ENCODE measurements around the gene NUDT16L1. TPM values are rescaled to one million over a fixed set of nuclear protein-coding genes. Genes with fewer than 3 reads are reported as not detected.
A peak's percentile ranks its signal among the peaks of the same experiment; 100 is the strongest.

The NUDT16L1 gene
- total and polyA plus RNA-seq, 2 of the 8 experiments (the other 6 are each of a cell fraction or from before 2014, with no cell fraction given) = 34.8 to 77.3 TPM

GRCh38 chr16:4677994-4678393, 15.4 kb upstream of the NUDT16L1 start:
- no peak overlapping the region for H4K91ac ChIP-seq (replicated peaks; ENCODE audit: insufficient read length, low read length)
- H3K27me3 ChIP-seq (replicated peaks in 1 of 4; ENCODE audit: control insufficient read depth in 3 of 4, extremely low read depth in 1 of 4, insufficient read depth in 3 of 4, low read length in 3 of 4) = no peaks in the 10 kb centered on the region
- H3K14ac ChIP-seq (ENCODE audit: insufficient read length) = no peak overlapping the region
- H2AFZ ChIP-seq (ENCODE audit: low read length) = no peak overlapping the region
- no peak overlapping the region for H3K4me3 ChIP-seq (ENCODE audit: extremely low read depth in 1 of 4, insufficient read depth in 2 of 4, low read depth in 3 of 4, low read length in 4 of 4)
- peak overlapping the region; percentile 57; the same call in 1 of the 2 replicates for H4K8ac ChIP-seq (ENCODE audit: extremely low read depth, insufficient read depth, low read length)
- WGBS, 2 experiments (ENCODE audit: extremely low coverage in 1 of 2, insufficient coverage in 1 of 2, insufficient read length in 1 of 2, insufficient replicate concordance in 2 of 2, low coverage in 1 of 2, low lambda C conversion rate in 2 of 2, missing lambda C conversion rate in 1 of 2) = 97% methylated on average over 9 of the region's 9 CpGs; no CpG with 5 or more reads in 1 of the 2 experiments
- no peak overlapping the region for H2BK12ac ChIP-seq (ENCODE audit: low read depth, low read length)
- no peak overlapping the region for H3K4ac ChIP-seq (replicated peaks; ENCODE audit: insufficient read length, low read depth, low read length)
- H3K4me1 ChIP-seq (replicated peaks in 1 of 4; ENCODE audit: control insufficient read depth in 3 of 4, insufficient read depth in 4 of 4, low read length in 3 of 4) = peaks cover 0 to 3% (median under 1%) of the 10 kb centered on the region in 4 experiments; a peak in 3 of 7 replicates
- H4K20me1 ChIP-seq (replicated peaks in 1 of 2; ENCODE audit: control insufficient read depth in 1 of 2, insufficient read depth in 2 of 2, low read length in 2 of 2) = peaks cover 3 to 12% of the 10 kb centered on the region in 2 experiments
- no peak overlapping the region for H2AK5ac ChIP-seq (ENCODE audit: low read depth, low read length)
- DNase-seq (ENCODE audit: low read depth in 1 of 2, low spot score in 2 of 2) = no peak
- peaks cover 0 to 15% (median 5%) of the 10 kb centered on the region in 4 experiments; a peak in 5 of 8 replicates for H3K36me3 ChIP-seq (ENCODE audit: control insufficient read depth in 2 of 4, insufficient read depth in 4 of 4, low read length in 3 of 4)
- H3K18ac ChIP-seq (ENCODE audit: extremely low read depth, low read length) = no peak overlapping the region
- H3K27ac ChIP-seq (ENCODE audit: low read depth, low read length) = no peak overlapping the region
- H3K56ac ChIP-seq (replicated peaks; ENCODE audit: insufficient read length, low read depth, low read length) = no peak overlapping the region
- POLR2A ChIA-PET (ENCODE audit: partially characterized antibody) = interaction anchor here (1.3 kb wide), 1 partner anchor 18 kb away, joined by 4 read pairs; no protein-coding TSS in a partner anchor
- H2BK20ac ChIP-seq (ENCODE audit: low read length) = no peak overlapping the region
- no peaks in the 10 kb centered on the region for H3K23me2 ChIP-seq (ENCODE audit: low read depth, low read length)
- no peak overlapping the region for H3K23ac ChIP-seq (ENCODE audit: insufficient read length)
- FAIRE-seq = no peak
- no peak overlapping the region for H2BK15ac ChIP-seq (ENCODE audit: low read length)
- H3K4me2 ChIP-seq (ENCODE audit: insufficient read depth in 1 of 2, low read depth in 2 of 2, low read length in 2 of 2) = no peak overlapping the region
- no peaks in the 10 kb centered on the region for H3K79me2 ChIP-seq (ENCODE audit: control insufficient read depth in 1 of 2, insufficient read depth in 2 of 2, low read length in 2 of 2)
- CTCF ChIA-PET (ENCODE audit: partially characterized antibody) = interaction anchor here (1.2 to 2.7 kb wide), 2 partner anchors 28 kb away, joined by 4 to 5 read pairs; no protein-coding TSS in a partner anchor
- no peak overlapping the region for H2BK120ac ChIP-seq (replicated peaks; ENCODE audit: low read depth, low read length)
- no peak overlapping the region for H3K9ac ChIP-seq (replicated peaks in 1 of 4; ENCODE audit: extremely low read depth in 1 of 4, low read depth in 3 of 4, low read length in 3 of 4)
- H3K9me3 ChIP-seq (ENCODE audit: insufficient read depth in 2 of 2, low read depth in 1 of 2, low read length in 1 of 2) = no peaks in the 10 kb centered on the region
- H3K79me1 ChIP-seq (ENCODE audit: low read depth, low read length) = peaks cover 4% of the 10 kb centered on the region; the same call in 1 of the 2 replicates
- no peak overlapping the region for H2BK5ac ChIP-seq (ENCODE audit: low read depth, low read length)
- H4K5ac ChIP-seq (ENCODE audit: insufficient read length, low read depth, low read length) = no peak overlapping the region
- TF ChIP-seq ZNF274 (IDR thresholded peaks at IDR 0.05; ENCODE audit: borderline replicate concordance, extremely low read depth, low read length) (no peak), SIRT6 (IDR thresholded peaks at IDR 0.05; ENCODE audit: low read length) (no peak), YY1 (IDR thresholded peaks at IDR 0.05; ENCODE audit: low read depth, low read length) (no peak), SAP30 (IDR thresholded peaks at IDR 0.05; ENCODE audit: insufficient read depth, insufficient replicate concordance, low read length) (no peak), HDAC6 (IDR thresholded peaks at IDR 0.05; ENCODE audit: low read depth, low read length) (no peak), CREB1 (IDR thresholded peaks at IDR 0.05) (no peak), SRF (IDR thresholded peaks at IDR 0.05; ENCODE audit: low read depth, low read length) (no peak), RBBP5 (IDR thresholded peaks at IDR 0.05; ENCODE audit: borderline replicate concordance, low read depth, low read length) (no peak), CTCF (IDR thresholded peaks at IDR 0.05; ENCODE audit: control extremely low read depth in 1 of 3, insufficient read depth in 1 of 3, low read depth in 1 of 3, low read length in 3 of 3) (no peak), TBP (IDR thresholded peaks at IDR 0.05; ENCODE audit: low read depth, low read length) (no peak), CHD2 (IDR thresholded peaks at IDR 0.05; ENCODE audit: low read length) (no peak), SP1 (IDR thresholded peaks at IDR 0.05; ENCODE audit: low read depth, low read length) (no peak), CEBPB (IDR thresholded peaks at IDR 0.05; ENCODE audit: low read depth, low read length) (no peak)

All from H1 (cell line).